Measurements from ENCODE around the gene THRAP3. TPM values are rescaled to one million over a fixed set of nuclear protein-coding genes. Genes with fewer than 3 reads are reported as not detected.
"Not testable (repeated sequence)": the region's sequence is repeated elsewhere in the genome, so short reads cannot be mapped to it uniquely, and the experiment has no call there.

THRAP3 gene
- total RNA-seq, 1 donor: 127 TPM

- no peaks in the 10 kb centered on the region for H3K27me3 ChIP-seq (ENCODE audit: insufficient read depth, low read length)
- H3K27ac ChIP-seq (ENCODE audit: low read depth, low read length): peak overlapping the region; percentile 81
- no peaks in the 10 kb centered on the region for H3K9me3 ChIP-seq (ENCODE audit: low read depth, low read length)
- H3K4me1 ChIP-seq (ENCODE audit: insufficient read depth, low read length): peaks cover 51% of the 10 kb centered on the region
- H2AFZ ChIP-seq (ENCODE audit: low read length): no peak overlapping the region
- H3K4me2 ChIP-seq (ENCODE audit: insufficient read depth, low read length): no peak overlapping the region
- peaks cover 91% of the 10 kb centered on the region for H3K79me2 ChIP-seq (ENCODE audit: insufficient read depth, low read length)
- H3K36me3 ChIP-seq (ENCODE audit: insufficient read depth, low read length): peaks cover 7% of the 10 kb centered on the region
- peaks cover 60% of the 10 kb centered on the region for H4K20me1 ChIP-seq (ENCODE audit: insufficient read depth, low read length)
- DNase-seq (ENCODE audit: insufficient read length, low spot score, missing footprints): no peak
- no peak overlapping the region for H3K4me3 ChIP-seq (ENCODE audit: insufficient read depth, low read length)
- TF ChIP-seq CTCF (IDR thresholded peaks at IDR 0.05; ENCODE audit: extremely low read depth, low read depth, low read length): no peak
These were observed 23.3 kb downstream of the THRAP3 start for GRCh38 chr1:36247538-36247937.

- DNase-seq (ENCODE audit: insufficient read length, low spot score, missing footprints): no peak
- H3K27ac ChIP-seq (ENCODE audit: low read depth, low read length): peak overlapping the region; percentile 81
- H3K36me3 ChIP-seq (ENCODE audit: insufficient read depth, low read length): peaks cover 3% of the 10 kb centered on the region
- no peak overlapping the region for H3K4me3 ChIP-seq (ENCODE audit: insufficient read depth, low read length)
- H4K20me1 ChIP-seq (ENCODE audit: insufficient read depth, low read length): peaks cover 62% of the 10 kb centered on the region
- H3K9me3 ChIP-seq (ENCODE audit: low read depth, low read length): no peaks in the 10 kb centered on the region
- H3K79me2 ChIP-seq (ENCODE audit: insufficient read depth, low read length): peaks cover 94% of the 10 kb centered on the region
- H3K27me3 ChIP-seq (ENCODE audit: insufficient read depth, low read length): no peaks in the 10 kb centered on the region
- peaks cover 57% of the 10 kb centered on the region for H3K4me1 ChIP-seq (ENCODE audit: insufficient read depth, low read length)
- no peak overlapping the region for H3K4me2 ChIP-seq (ENCODE audit: insufficient read depth, low read length)
- H2AFZ ChIP-seq (ENCODE audit: low read length): no peak overlapping the region
- no peak for TF ChIP-seq CTCF (IDR thresholded peaks at IDR 0.05; ENCODE audit: extremely low read depth, low read depth, low read length)
These were observed 24.1 kb downstream of the THRAP3 start for GRCh38 chr1:36248250-36248894.

GRCh38 chr1:36251794-36252481 lies 27.7 kb downstream of the THRAP3 start:
- Histone ChIP-seq H3K79me2 (ENCODE audit: insufficient read depth, low read length) (peaks cover 97% of the 10 kb centered on the region), H3K9me3 (ENCODE audit: low read depth, low read length) (no peaks in the 10 kb centered on the region), H3K4me2 (ENCODE audit: insufficient read depth, low read length) (no peak overlapping the region), H3K36me3 (ENCODE audit: insufficient read depth, low read length) (no peaks in the 10 kb centered on the region), H3K27me3 (ENCODE audit: insufficient read depth, low read length) (no peaks in the 10 kb centered on the region), H2AFZ (ENCODE audit: low read length) (no peak overlapping the region), H3K4me3 (ENCODE audit: insufficient read depth, low read length) (no peak overlapping the region), H3K27ac (ENCODE audit: low read depth, low read length) (peak overlapping the region; percentile 78), H3K4me1 (ENCODE audit: insufficient read depth, low read length) (peaks cover 35% of the 10 kb centered on the region), H4K20me1 (ENCODE audit: insufficient read depth, low read length) (peaks cover 73% of the 10 kb centered on the region)
- no peak for DNase-seq (ENCODE audit: insufficient read length, low spot score, missing footprints)
- no peak for TF ChIP-seq CTCF (IDR thresholded peaks at IDR 0.05; ENCODE audit: extremely low read depth, low read depth, low read length)

GRCh38 chr1:36252482-36252824 lies 28.2 kb downstream of the THRAP3 start:
- H3K79me2 ChIP-seq (ENCODE audit: insufficient read depth, low read length): peaks cover 97% of the 10 kb centered on the region
- not testable (repeated sequence) for DNase-seq (ENCODE audit: insufficient read length, low spot score, missing footprints); H2AFZ ChIP-seq (ENCODE audit: low read length); H3K9me3 ChIP-seq (ENCODE audit: low read depth, low read length); H3K27me3 ChIP-seq (ENCODE audit: insufficient read depth, low read length); H3K36me3 ChIP-seq (ENCODE audit: insufficient read depth, low read length); H3K4me2 ChIP-seq (ENCODE audit: insufficient read depth, low read length); H3K4me3 ChIP-seq (ENCODE audit: insufficient read depth, low read length)
- peaks cover 35% of the 10 kb centered on the region for H3K4me1 ChIP-seq (ENCODE audit: insufficient read depth, low read length)
- peak overlapping the region; percentile 78 for H3K27ac ChIP-seq (ENCODE audit: low read depth, low read length)
- H4K20me1 ChIP-seq (ENCODE audit: insufficient read depth, low read length): peaks cover 76% of the 10 kb centered on the region
